K562 (cell line): ENCODE data around the gene LHPP. TPM values are rescaled to one million over a fixed set of nuclear protein-coding genes. Genes with fewer than 3 reads are reported as not detected.

Experiments
- ETV5 ChIP-seq: sonication (generic); formaldehyde crosslinking; IDR thresholded peaks from 2 replicates; pipeline ENCODE4 v1.4.0; 2020; ENCODE audit warnings: low read depth, mild to moderate bottlenecking, missing genetic modification reagents
- NELFE ChIP-seq: IDR thresholded peaks from 2 replicates; pipeline ENCODE4 v1.6.1; 2011; ENCODE audit warnings: mild to moderate bottlenecking; ENCODE audit not compliant: insufficient read depth, insufficient read length
- NONO ChIP-seq, 2 experiments: fragments of 200-400 bp in 1 of 2; fragments of 450-650 bp in 1 of 2; formaldehyde crosslinking in 1 of 2; IDR thresholded peaks; 2 replicates each; pipeline ENCODE4 v1.6.1; 2017; ENCODE audit warnings: low read depth in 2 of 2, mild to moderate bottlenecking in 2 of 2, moderate library complexity in 2 of 2, low read length in 1 of 2
- PHB ChIP-seq: fragments of 250-450 bp; sonication (Bioruptor Pico); IDR thresholded peaks from 2 replicates; pipeline ENCODE4 v1.5.0; 2021
- ZNF174 ChIP-seq: fragments of 250-450 bp; sonication (Bioruptor Pico); IDR thresholded peaks from 2 replicates; pipeline ENCODE4 v1.4.0; 2020; ENCODE audit warnings: mild to moderate bottlenecking
- ZNF253 ChIP-seq: fragments of 250-450 bp; sonication (Bioruptor Pico); conservative IDR thresholded peaks from 2 replicates; pipeline ENCODE4 v1.6.1; 2021; ENCODE audit warnings: mild to moderate bottlenecking
- ZNF561 ChIP-seq: fragments of 450-650 bp; formaldehyde crosslinking; conservative IDR thresholded peaks from 2 replicates; pipeline ENCODE4 v1.4.0; 2020; ENCODE audit warnings: mild to moderate bottlenecking, moderate library complexity
- ZNF76 ChIP-seq: fragments of 250-450 bp; sonication (Bioruptor Pico); IDR thresholded peaks from 2 replicates; pipeline ENCODE4 v1.4.0; 2020; ENCODE audit warnings: mild to moderate bottlenecking, moderate library complexity, borderline replicate concordance
- polyA plus RNA-seq, 8 experiments: library from polyadenylated mRNA; depleted of rRNA in 4 of 8; stranded (reverse) in 5 of 8; unstranded in 3 of 8; fragments of >200 nt; fragmentation: Nextera tagmentation in 2 of 8; fragmentation: Illumina TruSeq in 1 of 8; extraction: Ambion mirVana in 2 of 8; extraction: Trizol in 1 of 8; gene quantifications; 2 replicates each; pipeline versions ENCODE4 v1.2.1 to v1.2.3, GENCODE V29; 2011 to 2014; ENCODE audit warnings: inconsistent platforms in 1 of 8, missing spikeins in 1 of 8
- total RNA-seq, 7 experiments: library from RNA; depleted of rRNA in 6 of 7; stranded (reverse); fragments of >200 nt in 6 of 7; fragmentation: Illumina TruSeq in 2 of 7; extraction: Trizol in 2 of 7; gene quantifications; 2 replicates each; pipeline versions ENCODE4 v1.2.1 to v1.2.3, GENCODE V29; 2011 to 2021; ENCODE audit warnings: low replicate concordance in 1 of 7
- TF ChIP-seq, protein P1 (sequence below): fragments of 450-650 bp; IDR thresholded peaks from 2 replicates; pipeline ENCODE4 v1.6.1; 2018; ENCODE audit warnings: mild to moderate bottlenecking, low read depth; ENCODE audit not compliant: partially characterized antibody
- TF ChIP-seq, protein P2 (sequence below), 3 experiments: fragments of 200-800 bp in 1 of 3; fragments of 250-450 bp in 1 of 3; fragments of 450-650 bp in 1 of 3; sonication (Bioruptor Pico) in 1 of 3; sonication (Bioruptor generic) in 1 of 3; formaldehyde crosslinking in 1 of 3; IDR thresholded peaks; 2 replicates each; pipeline versions ENCODE4 v1.6.1 to v1.8.0; 2016 to 2022; ENCODE audit warnings: mild to moderate bottlenecking in 2 of 3, missing genetic modification characterization in 2 of 3, missing compliant biosample characterization in 1 of 3, moderate library complexity in 1 of 3
- TF ChIP-seq, protein P3 (sequence below): fragments of 200-800 bp; sonication (Bioruptor generic); IDR thresholded peaks from 2 replicates; pipeline ENCODE4 v1.6.1; 2016; ENCODE audit warnings: missing genetic modification characterization, missing compliant biosample characterization
- TF ChIP-seq, protein P4 (sequence below): fragments of 250-450 bp; sonication (Bioruptor Pico); IDR thresholded peaks from 2 replicates; pipeline ENCODE4 v1.5.0; 2021; ENCODE audit warnings: mild to moderate bottlenecking, moderate library complexity

The LHPP gene
- total and polyA plus RNA-seq, 9 of the 15 experiments (the other 6 are each of a cell fraction or from before 2014, with no cell fraction given): 0.34 to 7.4 (median 3.0) TPM

DNA sequence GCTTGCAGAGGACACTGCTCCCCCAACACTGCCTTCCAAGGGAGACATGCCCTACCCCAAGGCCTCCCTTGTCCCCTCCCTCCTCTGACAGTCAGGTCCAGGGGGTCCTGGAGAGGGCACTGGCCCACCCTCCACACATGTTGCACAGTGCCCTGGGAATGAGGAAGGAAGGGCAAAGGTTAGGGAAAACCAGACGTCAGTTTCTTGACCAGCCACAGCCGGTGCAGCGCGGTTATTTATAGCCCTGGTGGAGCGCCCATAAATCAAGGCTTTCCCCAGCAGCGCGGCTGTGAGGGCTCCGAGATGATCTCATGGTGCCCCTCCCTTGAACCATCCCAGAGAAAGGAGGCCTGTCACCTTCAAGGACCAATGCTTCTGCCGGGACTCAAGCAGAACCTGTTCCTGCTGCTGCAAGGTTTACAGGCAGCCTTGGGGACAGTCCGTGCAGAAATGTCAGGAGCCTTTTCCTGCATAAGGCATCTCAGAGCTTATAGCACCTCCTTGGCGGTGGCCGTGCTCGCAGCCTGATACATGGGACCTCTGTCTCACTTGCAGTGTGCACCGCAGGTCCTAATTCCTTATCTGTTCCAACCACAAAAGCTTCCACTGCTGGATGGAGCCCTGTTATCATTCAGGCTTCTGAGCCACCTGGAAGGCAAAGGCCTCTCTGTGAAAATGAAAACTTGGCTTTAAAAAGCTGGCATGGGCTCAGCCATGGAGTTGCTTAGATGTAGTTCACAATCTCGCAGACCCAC, 127.3 kb downstream of the LHPP start (continued):
- TF ChIP-seq, protein P1, sequence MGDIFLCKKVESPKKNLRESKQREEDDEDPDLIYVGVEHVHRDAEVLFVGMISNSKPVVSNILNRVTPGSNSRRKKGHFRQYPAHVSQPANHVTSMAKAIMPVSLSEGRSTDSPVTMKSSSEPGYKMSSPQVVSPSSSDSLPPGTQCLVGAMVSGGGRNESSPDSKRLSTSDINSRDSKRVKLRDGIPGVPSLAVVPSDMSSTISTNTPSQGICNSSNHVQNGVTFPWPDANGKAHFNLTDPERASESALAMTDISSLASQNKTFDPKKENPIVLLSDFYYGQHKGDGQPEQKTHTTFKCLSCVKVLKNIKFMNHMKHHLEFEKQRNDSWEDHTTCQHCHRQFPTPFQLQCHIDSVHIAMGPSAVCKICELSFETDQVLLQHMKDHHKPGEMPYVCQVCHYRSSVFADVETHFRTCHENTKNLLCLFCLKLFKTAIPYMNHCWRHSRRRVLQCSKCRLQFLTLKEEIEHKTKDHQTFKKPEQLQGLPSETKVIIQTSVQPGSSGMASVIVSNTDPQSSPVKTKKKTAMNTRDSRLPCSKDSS: no peak
- TF ChIP-seq ETV5 (CRISPR knock-in tag) (no peak), ZNF561 (CRISPR knock-in tag) (no peak), ZNF174 (CRISPR knock-in tag) (no peak), PHB (no peak), ZNF76 (CRISPR knock-in tag) (no peak), ZNF253 (no peak), NELFE (no peak), NONO (IDR thresholded peaks at IDR 0.05; ENCODE audit: low read depth in 2 of 2, low read length in 1 of 2) (no peak)
- TF ChIP-seq, protein P2, sequence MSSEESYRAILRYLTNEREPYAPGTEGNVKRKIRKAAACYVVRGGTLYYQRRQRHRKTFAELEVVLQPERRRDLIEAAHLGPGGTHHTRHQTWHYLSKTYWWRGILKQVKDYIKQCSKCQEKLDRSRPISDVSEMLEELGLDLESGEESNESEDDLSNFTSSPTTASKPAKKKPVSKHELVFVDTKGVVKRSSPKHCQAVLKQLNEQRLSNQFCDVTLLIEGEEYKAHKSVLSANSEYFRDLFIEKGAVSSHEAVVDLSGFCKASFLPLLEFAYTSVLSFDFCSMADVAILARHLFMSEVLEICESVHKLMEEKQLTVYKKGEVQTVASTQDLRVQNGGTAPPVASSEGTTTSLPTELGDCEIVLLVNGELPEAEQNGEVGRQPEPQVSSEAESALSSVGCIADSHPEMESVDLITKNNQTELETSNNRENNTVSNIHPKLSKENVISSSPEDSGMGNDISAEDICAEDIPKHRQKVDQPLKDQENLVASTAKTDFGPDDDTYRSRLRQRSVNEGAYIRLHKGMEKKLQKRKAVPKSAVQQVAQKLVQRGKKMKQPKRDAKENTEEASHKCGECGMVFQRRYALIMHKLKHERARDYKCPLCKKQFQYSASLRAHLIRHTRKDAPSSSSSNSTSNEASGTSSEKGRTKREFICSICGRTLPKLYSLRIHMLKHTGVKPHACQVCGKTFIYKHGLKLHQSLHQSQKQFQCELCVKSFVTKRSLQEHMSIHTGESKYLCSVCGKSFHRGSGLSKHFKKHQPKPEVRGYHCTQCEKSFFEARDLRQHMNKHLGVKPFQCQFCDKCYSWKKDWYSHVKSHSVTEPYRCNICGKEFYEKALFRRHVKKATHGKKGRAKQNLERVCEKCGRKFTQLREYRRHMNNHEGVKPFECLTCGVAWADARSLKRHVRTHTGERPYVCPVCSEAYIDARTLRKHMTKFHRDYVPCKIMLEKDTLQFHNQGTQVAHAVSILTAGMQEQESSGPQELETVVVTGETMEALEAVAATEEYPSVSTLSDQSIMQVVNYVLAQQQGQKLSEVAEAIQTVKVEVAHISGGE (CRISPR knock-in tag; IDR thresholded peaks at IDR 0.05): no peak
- TF ChIP-seq, protein P3, sequence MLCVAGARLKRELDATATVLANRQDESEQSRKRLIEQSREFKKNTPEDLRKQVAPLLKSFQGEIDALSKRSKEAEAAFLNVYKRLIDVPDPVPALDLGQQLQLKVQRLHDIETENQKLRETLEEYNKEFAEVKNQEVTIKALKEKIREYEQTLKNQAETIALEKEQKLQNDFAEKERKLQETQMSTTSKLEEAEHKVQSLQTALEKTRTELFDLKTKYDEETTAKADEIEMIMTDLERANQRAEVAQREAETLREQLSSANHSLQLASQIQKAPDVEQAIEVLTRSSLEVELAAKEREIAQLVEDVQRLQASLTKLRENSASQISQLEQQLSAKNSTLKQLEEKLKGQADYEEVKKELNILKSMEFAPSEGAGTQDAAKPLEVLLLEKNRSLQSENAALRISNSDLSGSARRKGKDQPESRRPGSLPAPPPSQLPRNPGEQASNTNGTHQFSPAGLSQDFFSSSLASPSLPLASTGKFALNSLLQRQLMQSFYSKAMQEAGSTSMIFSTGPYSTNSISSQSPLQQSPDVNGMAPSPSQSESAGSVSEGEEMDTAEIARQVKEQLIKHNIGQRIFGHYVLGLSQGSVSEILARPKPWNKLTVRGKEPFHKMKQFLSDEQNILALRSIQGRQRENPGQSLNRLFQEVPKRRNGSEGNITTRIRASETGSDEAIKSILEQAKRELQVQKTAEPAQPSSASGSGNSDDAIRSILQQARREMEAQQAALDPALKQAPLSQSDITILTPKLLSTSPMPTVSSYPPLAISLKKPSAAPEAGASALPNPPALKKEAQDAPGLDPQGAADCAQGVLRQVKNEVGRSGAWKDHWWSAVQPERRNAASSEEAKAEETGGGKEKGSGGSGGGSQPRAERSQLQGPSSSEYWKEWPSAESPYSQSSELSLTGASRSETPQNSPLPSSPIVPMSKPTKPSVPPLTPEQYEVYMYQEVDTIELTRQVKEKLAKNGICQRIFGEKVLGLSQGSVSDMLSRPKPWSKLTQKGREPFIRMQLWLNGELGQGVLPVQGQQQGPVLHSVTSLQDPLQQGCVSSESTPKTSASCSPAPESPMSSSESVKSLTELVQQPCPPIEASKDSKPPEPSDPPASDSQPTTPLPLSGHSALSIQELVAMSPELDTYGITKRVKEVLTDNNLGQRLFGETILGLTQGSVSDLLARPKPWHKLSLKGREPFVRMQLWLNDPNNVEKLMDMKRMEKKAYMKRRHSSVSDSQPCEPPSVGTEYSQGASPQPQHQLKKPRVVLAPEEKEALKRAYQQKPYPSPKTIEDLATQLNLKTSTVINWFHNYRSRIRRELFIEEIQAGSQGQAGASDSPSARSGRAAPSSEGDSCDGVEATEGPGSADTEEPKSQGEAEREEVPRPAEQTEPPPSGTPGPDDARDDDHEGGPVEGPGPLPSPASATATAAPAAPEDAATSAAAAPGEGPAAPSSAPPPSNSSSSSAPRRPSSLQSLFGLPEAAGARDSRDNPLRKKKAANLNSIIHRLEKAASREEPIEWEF: no peak
- TF ChIP-seq, protein P4, sequence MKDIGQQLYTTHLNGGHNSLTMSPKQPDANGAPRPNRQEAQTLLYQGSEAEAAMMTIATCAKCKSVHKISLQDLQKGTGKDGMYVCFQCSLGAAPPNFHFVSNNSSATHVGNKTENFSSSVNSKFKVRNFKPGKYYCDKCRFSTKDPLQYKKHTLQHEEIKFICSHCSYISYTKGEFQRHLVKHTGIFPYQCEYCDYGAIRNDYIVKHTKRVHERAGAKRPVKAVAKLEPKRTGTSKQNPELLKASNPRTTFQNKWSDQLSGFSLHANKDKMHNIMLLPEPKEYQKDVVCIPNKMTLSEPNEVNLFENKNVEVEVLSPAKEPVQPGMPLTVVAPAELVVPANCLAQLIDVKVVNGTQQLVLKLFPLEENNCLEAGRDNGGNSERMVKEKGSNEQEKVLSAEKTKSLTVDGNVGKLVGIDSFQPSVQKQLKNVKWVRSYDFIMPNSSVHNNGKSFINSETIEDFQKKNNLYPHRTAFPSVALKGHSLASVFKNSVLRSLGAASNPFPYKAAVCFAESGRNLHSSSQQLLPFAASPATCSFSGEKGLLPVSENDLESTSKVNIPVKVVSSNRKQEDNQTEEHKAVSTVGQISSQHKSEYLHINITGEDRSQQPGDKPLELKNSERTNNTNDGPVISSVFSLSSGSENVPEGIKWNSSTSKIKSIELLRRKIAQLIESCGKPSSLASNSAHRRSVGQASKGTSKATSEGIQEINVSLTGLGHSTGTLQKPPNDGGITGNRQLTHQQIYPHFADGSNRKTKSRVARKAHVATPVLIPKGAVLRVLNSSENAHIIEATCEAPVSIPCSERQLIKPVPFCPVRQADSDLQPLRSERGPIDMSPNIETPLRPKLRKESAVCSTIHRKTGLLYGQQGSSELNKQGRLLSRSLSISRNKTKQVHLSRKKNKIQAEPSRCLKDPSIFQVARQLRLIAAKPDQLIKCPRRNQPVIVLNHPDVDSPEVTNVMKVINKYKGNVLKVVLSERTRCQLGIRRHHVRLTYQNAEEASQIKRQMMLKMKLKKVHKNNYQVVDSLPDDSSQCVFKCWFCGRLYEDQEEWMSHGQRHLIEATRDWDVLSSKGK (CRISPR knock-in tag): no peak
